H1 (cell line): ENCODE results near the gene EIF3J. TPM values are rescaled to one million over a fixed set of nuclear protein-coding genes. Genes with fewer than 3 reads are reported as not detected.
"Not testable (repeated sequence)": the region's sequence is repeated elsewhere in the genome, so short reads cannot be mapped to it uniquely, and the experiment has no call there.

Experiments used
- CTCF ChIA-PET: fragments of 300-600 bp; sonication (Branson Sonifier 250); formaldehyde crosslinking; loops from one replicate; lab custom pipeline; 2021; ENCODE audit not compliant: partially characterized antibody; lab: Charles Lee
- POLR2A ChIA-PET: fragments of 300-600 bp; sonication (Branson Sonifier 250); formaldehyde crosslinking; loops from one replicate; lab custom pipeline; 2021; ENCODE audit warnings: inconsistent platforms; ENCODE audit not compliant: partially characterized antibody; lab: Charles Lee
- DNase-seq, 2 experiments: peaks; one replicate each; pipeline versions ENCODE4 v3.0.0 to v3.0.0-alpha.2; 2010 to 2022; ENCODE audit warnings: low spot score in 2 of 2, low read depth in 1 of 2, mixed read lengths in 1 of 2
- FAIRE-seq: peaks from 2 replicates; lab custom pipeline; 2011; peaks lifted over from hg19 to GRCh38; lab: Jason Lieb, UNC
- H2AFZ ChIP-seq: 2 replicates; pipeline ENCODE4 v1.8.1; 2012; ENCODE audit warnings: low read length, inconsistent platforms
- H2AK5ac ChIP-seq: 2 replicates; pipeline ENCODE4 v1.6.1; 2013; ENCODE audit warnings: low read depth, low read length
- H2BK120ac ChIP-seq: replicated peaks from 2 replicates; pipeline ENCODE3; 2013; ENCODE audit warnings: low read depth, low read length, inconsistent platforms
- H2BK12ac ChIP-seq: 2 replicates; pipeline ENCODE4 v1.6.1; 2013; ENCODE audit warnings: low read depth, low read length
- H2BK15ac ChIP-seq: 2 replicates; pipeline ENCODE4 v1.6.1; 2013; ENCODE audit warnings: low read length
- H2BK20ac ChIP-seq: 2 replicates; pipeline ENCODE4 v1.6.1; 2013; ENCODE audit warnings: low read length
- H2BK5ac ChIP-seq: 2 replicates; pipeline ENCODE4 v1.6.1; 2013; ENCODE audit warnings: low read depth, low read length
- H3K14ac ChIP-seq: 2 replicates; pipeline ENCODE4 v1.6.1; 2013; ENCODE audit warnings: inconsistent platforms; ENCODE audit not compliant: insufficient read length
- H3K18ac ChIP-seq: 2 replicates; pipeline ENCODE4 v1.6.1; 2013; ENCODE audit warnings: low read length; ENCODE audit errors: extremely low read depth
- H3K23ac ChIP-seq: 2 replicates; pipeline ENCODE4 v1.6.1; 2013; ENCODE audit warnings: inconsistent platforms; ENCODE audit not compliant: insufficient read length
- H3K23me2 ChIP-seq: 2 replicates; pipeline ENCODE4 v1.6.1; 2013; ENCODE audit warnings: low read depth, low read length
- H3K27ac ChIP-seq: 2 replicates; pipeline ENCODE4 v1.6.1; 2011; ENCODE audit warnings: low read depth, low read length, inconsistent platforms
- H3K27me3 ChIP-seq, 4 experiments: replicated peaks in 1 of 4; 1 replicate in 1 of 4; 2 replicates in 3 of 4; pipeline versions ENCODE4 v1.6.1 to v1.8.1; 2011 to 2013; ENCODE audit warnings: low read length in 3 of 4, mild to moderate bottlenecking in 3 of 4, inconsistent platforms in 2 of 4, mixed read lengths in 2 of 4, moderate library complexity in 1 of 4; ENCODE audit not compliant: control insufficient read depth in 3 of 4, insufficient read depth in 3 of 4; ENCODE audit errors: extremely low read depth in 1 of 4
- H3K36me3 ChIP-seq, 4 experiments: 2 replicates each; pipeline versions ENCODE4 v1.6.1 to v1.8.1; 2011 to 2013; ENCODE audit warnings: mild to moderate bottlenecking in 4 of 4, low read length in 3 of 4, moderate library complexity in 2 of 4, control low read depth in 1 of 4, inconsistent platforms in 1 of 4; ENCODE audit not compliant: insufficient read depth in 4 of 4, control insufficient read depth in 2 of 4
- H3K4ac ChIP-seq: replicated peaks from 2 replicates; pipeline ENCODE3; 2013; ENCODE audit warnings: low read length, low read depth, mixed read lengths, inconsistent platforms; ENCODE audit not compliant: insufficient read length
- H3K4me1 ChIP-seq, 4 experiments: replicated peaks in 1 of 4; 1 replicate in 1 of 4; 2 replicates in 3 of 4; pipeline versions ENCODE4 v1.6.1 to v1.8.1; 2011 to 2013; ENCODE audit warnings: low read length in 3 of 4, inconsistent platforms in 2 of 4, mixed read lengths in 1 of 4; ENCODE audit not compliant: insufficient read depth in 4 of 4, control insufficient read depth in 3 of 4
- H3K4me2 ChIP-seq, 2 experiments: 2 replicates each; pipeline versions ENCODE4 v1.6.1 to v1.8.1; 2011 to 2013; ENCODE audit warnings: low read depth in 2 of 2, low read length in 2 of 2, control low read depth in 1 of 2, inconsistent platforms in 1 of 2, mild to moderate bottlenecking in 1 of 2; ENCODE audit not compliant: insufficient read depth in 1 of 2
- H3K4me3 ChIP-seq, 4 experiments: fragments of 200-600, 300-600 bp in 1 of 4; sonication (generic), shearing (Covaris generic), sonication (Bioruptor Twin) in 1 of 4; 2 replicates each; pipeline versions ENCODE4 v1.5.1 to v1.8.1; 2011 to 2016; ENCODE audit warnings: low read length in 4 of 4, low read depth in 3 of 4, control low read depth in 2 of 4, inconsistent platforms in 2 of 4, mild to moderate bottlenecking in 2 of 4, mixed read lengths in 1 of 4, moderate library complexity in 1 of 4; ENCODE audit not compliant: insufficient read depth in 2 of 4; ENCODE audit errors: extremely low read depth in 1 of 4
- H3K56ac ChIP-seq: replicated peaks from 2 replicates; pipeline ENCODE3; 2013; ENCODE audit warnings: low read depth, mild to moderate bottlenecking, mixed read lengths, low read length, inconsistent platforms; ENCODE audit not compliant: insufficient read length
- H3K79me1 ChIP-seq: 2 replicates; pipeline ENCODE4 v1.6.1; 2013; ENCODE audit warnings: low read depth, low read length, control low read depth
- H3K79me2 ChIP-seq, 2 experiments: 2 replicates each; pipeline versions ENCODE4 v1.6.1 to v1.8.1; 2012 to 2013; ENCODE audit warnings: low read length in 2 of 2, mild to moderate bottlenecking in 2 of 2, inconsistent platforms in 1 of 2; ENCODE audit not compliant: insufficient read depth in 2 of 2, control insufficient read depth in 1 of 2
- H3K9ac ChIP-seq, 4 experiments: replicated peaks in 1 of 4; 1 replicate in 1 of 4; 2 replicates in 3 of 4; pipeline versions ENCODE4 v1.6.1 to v1.8.1; 2011 to 2013; ENCODE audit warnings: low read depth in 3 of 4, low read length in 3 of 4, control low read depth in 2 of 4, mild to moderate bottlenecking in 2 of 4, moderate library complexity in 2 of 4, inconsistent platforms in 1 of 4; ENCODE audit errors: extremely low read depth in 1 of 4
- H3K9me3 ChIP-seq, 2 experiments: 2 replicates each; pipeline versions ENCODE4 v1.6.1 to v1.8.1; 2012 to 2013; ENCODE audit warnings: mild to moderate bottlenecking in 2 of 2, moderate library complexity in 2 of 2, control low read depth in 1 of 2, inconsistent platforms in 1 of 2, low read depth in 1 of 2, low read length in 1 of 2, mixed read lengths in 1 of 2; ENCODE audit not compliant: insufficient read depth in 2 of 2
- H4K20me1 ChIP-seq, 2 experiments: replicated peaks in 1 of 2; 2 replicates each; pipeline versions ENCODE3 to v1.8.1; 2011 to 2013; ENCODE audit warnings: inconsistent platforms in 2 of 2, low read length in 2 of 2, mild to moderate bottlenecking in 1 of 2; ENCODE audit not compliant: insufficient read depth in 2 of 2, control insufficient read depth in 1 of 2
- H4K5ac ChIP-seq: 2 replicates; pipeline ENCODE4 v1.6.1; 2013; ENCODE audit warnings: low read length, low read depth, mixed read lengths, inconsistent platforms; ENCODE audit not compliant: insufficient read length
- H4K8ac ChIP-seq: 2 replicates; pipeline ENCODE4 v1.8.0; 2013; ENCODE audit warnings: mild to moderate bottlenecking, moderate library complexity, low read length, inconsistent platforms; ENCODE audit not compliant: insufficient read depth; ENCODE audit errors: extremely low read depth
- H4K91ac ChIP-seq: replicated peaks from 2 replicates; pipeline ENCODE3; 2013; ENCODE audit warnings: low read length, mixed read lengths, inconsistent platforms; ENCODE audit not compliant: insufficient read length
- TBP ChIP-seq: IDR thresholded peaks from 2 replicates; pipeline ENCODE4 v1.6.1; 2011; ENCODE audit warnings: low read depth, low read length, improper control_type of control experiment
- WGBS, 2 experiments: shearing (Covaris generic) in 1 of 2; methylation state at CpG; one replicate each; pipeline versions ENCODE4 v1.1.6 to v1.1.7; 2013 to 2015; ENCODE audit warnings: low lambda C conversion rate in 2 of 2, mixed read lengths in 2 of 2, inconsistent platforms in 1 of 2, low coverage in 1 of 2, missing lambda C conversion rate in 1 of 2; ENCODE audit not compliant: insufficient replicate concordance in 2 of 2, insufficient coverage in 1 of 2, insufficient read length in 1 of 2; ENCODE audit errors: extremely low coverage in 1 of 2, missing lambda C conversion rate in 1 of 2; 5-methylcytosine and 5-hydroxymethylcytosine counted together
- polyA plus RNA-seq, 7 experiments: library from polyadenylated mRNA; depleted of rRNA in 3 of 7; stranded (reverse) in 5 of 7; unstranded in 2 of 7; fragments of >200 nt in 5 of 7; fragments of 200-250 nt in 2 of 7; gene quantifications; 1 replicate in 5 of 7; 2 replicates in 1 of 7; 4 replicates in 1 of 7; pipeline versions ENCODE4 v1.2.1 to v1.2.3, GENCODE V29; 2011 to 2013; ENCODE audit warnings: missing spikeins in 2 of 7, mixed read lengths in 2 of 7
- total RNA-seq: library from RNA; stranded (reverse); fragmentation: NEBNext Ultra II Directional; extraction: Animal tissue kit (Norgen Biotek cat#: 25700); gene quantifications from 2 replicates; pipeline ENCODE4 v1.2.1, GENCODE V29; 2021

Gene EIF3J
- total and polyA plus RNA-seq, 2 of the 8 experiments (the other 6 are each of a cell fraction or from before 2014, with no cell fraction given) = 26.8 to 119 TPM

GRCh38 chr15:44542596-44542995 is 5.6 kb downstream of the EIF3J start:
- Histone ChIP-seq H4K91ac (no peak overlapping the region), H4K20me1 (peaks cover 0 to 4% of the 10 kb centered on the region in 2 experiments), H2AK5ac (no peak overlapping the region), H3K4me2 (no peak overlapping the region), H3K56ac (no peak overlapping the region), H4K5ac (no peak overlapping the region), H3K79me1 (no peaks in the 10 kb centered on the region), H3K4me3 (no peak overlapping the region), H2BK15ac (no peak overlapping the region), H2BK5ac (no peak overlapping the region), H3K23ac (no peak overlapping the region), H4K8ac (no peak overlapping the region), H2AFZ (no peak overlapping the region), H3K79me2 (peaks cover 3 to 82% of the 10 kb centered on the region in 2 experiments; a peak in 3 of 4 replicates), H3K14ac (no peak overlapping the region), H2BK120ac (no peak overlapping the region), H3K36me3 (peaks cover 0 to 23% (median 5%) of the 10 kb centered on the region in 4 experiments; a peak in 6 of 8 replicates), H3K27me3 (no peaks in the 10 kb centered on the region), H3K18ac (no peak overlapping the region), H2BK20ac (no peak overlapping the region), H2BK12ac (no peak overlapping the region), H3K9me3 (no peaks in the 10 kb centered on the region), H3K9ac (no peak overlapping the region), H3K4ac (no peak overlapping the region), H3K23me2 (0 out of 2 replicates have a peak, but pooled peaks cover 2% of the 10 kb centered on the region), H3K27ac (no peak overlapping the region), H3K4me1 (peaks cover 0 to 4% (median 0%) of the 10 kb centered on the region in 4 experiments; a peak in 3 of 7 replicates)
- DNase-seq (no peak), FAIRE-seq (no peak)
- TF ChIP-seq TBP = no peak
- CTCF ChIA-PET = no interaction called here
- POLR2A ChIA-PET = interaction anchor here (1.5 kb wide), 1 partner anchor 10 kb away, joined by 7 read pairs; no protein-coding TSS in a partner anchor

DNA sequence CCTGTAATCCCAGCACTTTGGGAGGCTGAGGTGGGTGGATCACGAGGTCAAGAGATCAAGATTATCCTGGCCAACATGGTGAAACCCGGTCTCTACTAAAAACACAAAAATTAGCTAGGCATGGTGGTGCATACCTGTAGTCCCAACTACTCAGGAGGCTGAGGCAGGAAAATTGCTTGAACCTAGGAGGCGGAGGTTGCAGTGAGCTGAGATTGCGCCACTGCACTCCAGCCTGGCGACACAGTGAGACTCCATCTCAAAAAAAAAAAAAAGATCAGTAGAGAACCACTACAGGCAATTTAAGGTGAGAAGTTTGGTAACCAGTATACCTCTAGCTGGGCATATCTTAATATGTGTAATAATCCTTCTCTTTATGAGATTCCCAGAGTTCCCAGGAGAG is 7.8 kb downstream of the EIF3J start:
- H4K91ac ChIP-seq, H3K79me1 ChIP-seq, H3K18ac ChIP-seq, H3K27me3 ChIP-seq, H2BK5ac ChIP-seq, H2BK15ac ChIP-seq, H3K23me2 ChIP-seq, H4K20me1 ChIP-seq, H3K9me3 ChIP-seq, H3K4me1 ChIP-seq, H3K14ac ChIP-seq, H2AFZ ChIP-seq, DNase-seq, H3K27ac ChIP-seq, H3K9ac ChIP-seq, H3K56ac ChIP-seq, H2BK12ac ChIP-seq, FAIRE-seq, H2BK120ac ChIP-seq, H2BK20ac ChIP-seq, H4K8ac ChIP-seq, H2AK5ac ChIP-seq, H3K4me2 ChIP-seq, H3K4me3 ChIP-seq, H3K4ac ChIP-seq, H4K5ac ChIP-seq, H3K23ac ChIP-seq: not testable (repeated sequence)
- peaks cover 0 to 20% (median 5%) of the 10 kb centered on the region in 4 experiments; a peak in 5 of 8 replicates for H3K36me3 ChIP-seq
- ChIA-PET POLR2A (interaction anchor here (1.0 to 3.9 kb wide), 3 partner anchors 8 to 117 kb away, joined by 5 to 20 read pairs (median 5); partner anchors contain the start of genes CTDSPL2 and EIF3J), CTCF (interaction anchor here (0.9 to 2.2 kb wide), 4 partner anchors 11 to 573 kb away, joined by 3 to 6 read pairs (median 4); no protein-coding TSS in a partner anchor)
- WGBS, 2 experiments = 90% methylated on average over 5 of the region's 5 CpGs; no CpG with 5 or more reads in 1 of the 2 experiments
- peaks cover 3 to 79% of the 10 kb centered on the region in 2 experiments; a peak in 3 of 4 replicates for H3K79me2 ChIP-seq
